Measurements from ENCODE around the gene PTPN6.

The PTPN6 gene

GRCh38 chr12:6975297-6976032, 24.3 kb downstream of the PTPN6 start:
- no peak for DNase-seq

GRCh38 chr12:6977653-6978052, 26.5 kb downstream of the PTPN6 start:
- no peak for DNase-seq

GRCh38 chr12:6978188-6978587, 27.0 kb downstream of the PTPN6 start:
- no peak for DNase-seq

GRCh38 chr12:6978611-6979011, 27.5 kb downstream of the PTPN6 start:
- peak; percentile 32 for DNase-seq

GRCh38 chr12:6979021-6979420, 27.9 kb downstream of the PTPN6 start:
- DNase-seq: no peak

GRCh38 chr12:6979453-6979852, 28.3 kb downstream of the PTPN6 start:
- DNase-seq: no peak

GRCh38 chr12:6980075-6980474, 28.9 kb downstream of the PTPN6 start:
- DNase-seq: no peak

- no peak for DNase-seq
Measured at GRCh38 chr12:6980740-6981139, 29.6 kb downstream of the PTPN6 start.

- no peak for DNase-seq
Measured at GRCh38 chr12:6981152-6982052, 30.2 kb downstream of the PTPN6 start.

- DNase-seq: no peak
Measured at GRCh38 chr12:6982532-6982931, 31.4 kb downstream of the PTPN6 start.

- DNase-seq: no peak
Measured at GRCh38 chr12:6987956-6988553, 36.9 kb downstream of the PTPN6 start.

- DNase-seq: no peak
Measured at GRCh38 chr12:6996040-6996441, 44.9 kb downstream of the PTPN6 start.

- DNase-seq: no peak
Measured at GRCh38 chr12:6998715-6999451, 47.7 kb downstream of the PTPN6 start.

- no peak for DNase-seq
Measured at GRCh38 chr12:7001921-7002591, 50.9 kb downstream of the PTPN6 start.

GRCh38 chr12:7004287-7004803, 53.2 kb downstream of the PTPN6 start:
- no peak for DNase-seq

GRCh38 chr12:7004840-7005239, 53.7 kb downstream of the PTPN6 start:
- DNase-seq: no peak

GRCh38 chr12:7005311-7005710, 54.2 kb downstream of the PTPN6 start:
- peak; percentile 40 for DNase-seq

- DNase-seq: no peak
Measured at GRCh38 chr12:7006639-7007038, 55.5 kb downstream of the PTPN6 start.

GRCh38 chr12:7008864-7009263, 57.7 kb downstream of the PTPN6 start:
- no peak for DNase-seq

- DNase-seq: no peak
Measured at GRCh38 chr12:7009512-7009911, 58.4 kb downstream of the PTPN6 start.
